OCI-LY7 (cell line): Measurements from ENCODE around the gene UQCRQ. TPM values are rescaled to one million over a fixed set of nuclear protein-coding genes. Genes with fewer than 3 reads are reported as not detected.

Source experiments
- BruUV-seq: library from RNA; stranded (reverse); fragments of 400-500 nt; replicated peaks from 2 replicates; lab custom pipeline; 2021; lab: Mats Ljungman, UMichigan
- CTCF ChIA-PET: fragments of 300-600 bp; sonication (Branson Sonifier 250); formaldehyde crosslinking; loops from one replicate; lab custom pipeline; 2022; ENCODE audit warnings: antibody characterized with exemption; ENCODE audit not compliant: unreplicated experiment; lab: Charles Lee
- POLR2A ChIA-PET: fragments of 300-600 bp; sonication (Branson Sonifier 250); formaldehyde crosslinking; loops from one replicate; lab custom pipeline; 2022; ENCODE audit warnings: antibody characterized with exemption; lab: Charles Lee
- DNase-seq: peaks from one replicate; pipeline ENCODE4 v3.0.0-alpha.2; 2015; ENCODE audit warnings: low spot score
- H2AFZ ChIP-seq: fragments of 200-600 bp; sonication (generic), shearing (Covaris generic); 2 replicates; pipeline ENCODE4 v1.6.1; 2014; ENCODE audit warnings: mild to moderate bottlenecking, antibody characterized with exemption, low read length, moderate library complexity
- H3K27ac ChIP-seq: fragments of 200-600 bp; sonication (generic); 2 replicates; pipeline ENCODE4 v1.5.1; 2014; ENCODE audit warnings: mixed run types, low read depth, mild to moderate bottlenecking, moderate library complexity, low read length, inconsistent platforms; ENCODE audit not compliant: poor library complexity, severe bottlenecking
- H3K36me3 ChIP-seq: fragments of 200-600 bp; sonication (generic); 2 replicates; pipeline ENCODE4 v1.6.1; 2014; ENCODE audit warnings: mild to moderate bottlenecking, antibody characterized with exemption, low read length, moderate library complexity, mixed read lengths; ENCODE audit not compliant: insufficient read depth
- H3K4me1 ChIP-seq: fragments of 200-600 bp; sonication (generic); 2 replicates; pipeline ENCODE4 v1.5.1; 2014; ENCODE audit warnings: mild to moderate bottlenecking, low read length; ENCODE audit not compliant: insufficient read depth, poor library complexity, severe bottlenecking
- H3K4me2 ChIP-seq: fragments of 200-600 bp; sonication (generic); 2 replicates; pipeline ENCODE4 v1.6.1; 2014; ENCODE audit warnings: mild to moderate bottlenecking, low read length
- H3K4me3 ChIP-seq: fragments of 200-600 bp; sonication (generic); 2 replicates; pipeline ENCODE4 v1.5.1; 2014; ENCODE audit warnings: mild to moderate bottlenecking, low read depth, low read length; ENCODE audit not compliant: poor library complexity, severe bottlenecking
- H3K79me2 ChIP-seq: fragments of 200-600 bp; sonication (generic); 2 replicates; pipeline ENCODE4 v1.6.1; 2016; ENCODE audit warnings: low read depth, mild to moderate bottlenecking, low read length, moderate library complexity, mixed read lengths; ENCODE audit not compliant: insufficient read depth
- H3K9me2 ChIP-seq: fragments of 200-600 bp; sonication (generic); 2 replicates; pipeline ENCODE4 v1.6.1; 2016; ENCODE audit warnings: mild to moderate bottlenecking, low read length, mixed read lengths; ENCODE audit not compliant: insufficient read depth
- H3K9me3 ChIP-seq: fragments of 200-600 bp; sonication (generic); 2 replicates; pipeline ENCODE4 v1.6.1; 2014; ENCODE audit warnings: mild to moderate bottlenecking, mixed run types, low read length, mixed read lengths
- H4K20me1 ChIP-seq: fragments of 200-600 bp; sonication (generic); 2 replicates; pipeline ENCODE4 v1.6.1; 2014; ENCODE audit warnings: mild to moderate bottlenecking, antibody characterized with exemption, low read length, moderate library complexity, mixed read lengths; ENCODE audit not compliant: insufficient read depth
- EZH2phosphoT487 ChIP-seq: fragments of 200-600 bp; sonication (generic); IDR thresholded peaks from 2 replicates; pipeline ENCODE4 v1.6.1; 2018; ENCODE audit warnings: low read depth, borderline replicate concordance, mild to moderate bottlenecking, mixed run types, antibody characterized with exemption, low read length, moderate library complexity, mixed read lengths
- intact Hi-C: fragments of 100-400 bp; cut with micrococcal nuclease; formaldehyde crosslinking; loops from one replicate; pipeline ENCODE4 v1.10.0; 2022; ENCODE audit not compliant: unreplicated experiment
- total RNA-seq, 2 experiments: library from RNA; depleted of rRNA in 1 of 2; stranded (reverse); fragments of >200 nt in 1 of 2; shearing (Covaris generic) in 1 of 2; gene quantifications; 2 replicates each; pipeline ENCODE4 v1.2.3, GENCODE V29; 2014 to 2022
- TF ChIP-seq, protein P1 (sequence below): fragments of 200-600 bp; sonication (generic); conservative IDR thresholded peaks from 2 replicates; pipeline ENCODE4 v1.5.1; 2014; ENCODE audit warnings: mild to moderate bottlenecking, antibody characterized with exemption, low read length, moderate library complexity, mixed read lengths

UQCRQ gene
- total RNA-seq, 2 experiments from 2014 or later, result 140 to 310 TPM

- H3K79me2 ChIP-seq, result no peaks in the 10 kb centered on the region
- no peak for DNase-seq
- no peak overlapping the region for H3K4me3 ChIP-seq
- H2AFZ ChIP-seq, result no peak overlapping the region
- H3K36me3 ChIP-seq, result no peaks in the 10 kb centered on the region
- no peaks in the 10 kb centered on the region for H3K4me1 ChIP-seq
- no peak overlapping the region for H3K4me2 ChIP-seq
- H3K9me3 ChIP-seq, result no peaks in the 10 kb centered on the region
- intact Hi-C loops, result loop anchor here (5.0 kb wide), 1 partner anchor 161 kb away; no protein-coding TSS in a partner anchor
- H3K27ac ChIP-seq, result no peak overlapping the region
- no peaks in the 10 kb centered on the region for H3K9me2 ChIP-seq
- BruUV-seq, result no TSS peak
- H4K20me1 ChIP-seq, result no peaks in the 10 kb centered on the region
- POLR2A ChIA-PET, result no interaction called here
- TF ChIP-seq, protein P1, sequence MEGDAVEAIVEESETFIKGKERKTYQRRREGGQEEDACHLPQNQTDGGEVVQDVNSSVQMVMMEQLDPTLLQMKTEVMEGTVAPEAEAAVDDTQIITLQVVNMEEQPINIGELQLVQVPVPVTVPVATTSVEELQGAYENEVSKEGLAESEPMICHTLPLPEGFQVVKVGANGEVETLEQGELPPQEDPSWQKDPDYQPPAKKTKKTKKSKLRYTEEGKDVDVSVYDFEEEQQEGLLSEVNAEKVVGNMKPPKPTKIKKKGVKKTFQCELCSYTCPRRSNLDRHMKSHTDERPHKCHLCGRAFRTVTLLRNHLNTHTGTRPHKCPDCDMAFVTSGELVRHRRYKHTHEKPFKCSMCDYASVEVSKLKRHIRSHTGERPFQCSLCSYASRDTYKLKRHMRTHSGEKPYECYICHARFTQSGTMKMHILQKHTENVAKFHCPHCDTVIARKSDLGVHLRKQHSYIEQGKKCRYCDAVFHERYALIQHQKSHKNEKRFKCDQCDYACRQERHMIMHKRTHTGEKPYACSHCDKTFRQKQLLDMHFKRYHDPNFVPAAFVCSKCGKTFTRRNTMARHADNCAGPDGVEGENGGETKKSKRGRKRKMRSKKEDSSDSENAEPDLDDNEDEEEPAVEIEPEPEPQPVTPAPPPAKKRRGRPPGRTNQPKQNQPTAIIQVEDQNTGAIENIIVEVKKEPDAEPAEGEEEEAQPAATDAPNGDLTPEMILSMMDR, result no peak
- TF ChIP-seq EZH2phosphoT487, result no peak
- CTCF ChIA-PET, result interaction anchor here (1.5 kb wide), 1 partner anchor 11 kb away, joined by 3 read pairs; no protein-coding TSS in a partner anchor
Observed at GRCh38 chr5:132823481-132824050, 42.9 kb upstream of the UQCRQ start.

- no peak for DNase-seq
- no peaks in the 10 kb centered on the region for H3K79me2 ChIP-seq
- H3K9me3 ChIP-seq, result no peaks in the 10 kb centered on the region
- H3K36me3 ChIP-seq, result no peaks in the 10 kb centered on the region
- no peak overlapping the region for H3K4me2 ChIP-seq
- no peaks in the 10 kb centered on the region for H4K20me1 ChIP-seq
- no peak overlapping the region for H3K27ac ChIP-seq
- ChIA-PET CTCF (interaction anchor here (1.5 kb wide), 1 partner anchor 10 kb away, joined by 3 read pairs; no protein-coding TSS in a partner anchor), POLR2A (no interaction called here)
- no peak overlapping the region for H3K4me3 ChIP-seq
- no peaks in the 10 kb centered on the region for H3K9me2 ChIP-seq
- intact Hi-C loops, result loop anchor here (5.0 kb wide), 1 partner anchor 162 kb away; no protein-coding TSS in a partner anchor
- no peaks in the 10 kb centered on the region for H3K4me1 ChIP-seq
- no TSS peak for BruUV-seq
- no peak for TF ChIP-seq EZH2phosphoT487
- TF ChIP-seq, protein P1, result no peak
- H2AFZ ChIP-seq, result no peak overlapping the region
Observed at GRCh38 chr5:132824426-132824825, 42.0 kb upstream of the UQCRQ start.
